GM23338 (cell line): ENCODE data around the gene IL6ST. TPM values are rescaled to one million over a fixed set of nuclear protein-coding genes. Genes with fewer than 3 reads are reported as not detected.

Experiments
- ATAC-seq: fragments of 200-7000 bp; cut with Tn5 transposase; 3 replicates; pipeline ENCODE4 v1.9.1; 2020
- DNase-seq: peaks from one replicate; pipeline ENCODE4 v3.0.0-alpha.2; 2015; ENCODE audit warnings: low spot score
- H2AFZ ChIP-seq: fragments of 200-600 bp; sonication (generic); 2 replicates; pipeline ENCODE4 v1.8.0; 2016; ENCODE audit warnings: antibody characterized with exemption, mild to moderate bottlenecking, moderate library complexity
- H3F3A ChIP-seq: fragments of 200-600 bp; sonication (generic); replicated peaks from 2 replicates; pipeline ENCODE4 v1.8.0; 2017; ENCODE audit warnings: antibody characterized with exemption, mixed run types, low read depth
- H3K27ac ChIP-seq: fragments of 200-600 bp; sonication (generic); 2 replicates; pipeline ENCODE4 v1.6.1; 2016; ENCODE audit warnings: low read depth
- H3K27me3 ChIP-seq: fragments of 200-600 bp; sonication (generic); 2 replicates; pipeline ENCODE4 v1.8.0; 2016; ENCODE audit warnings: mild to moderate bottlenecking, mixed run types, moderate library complexity; ENCODE audit not compliant: insufficient read depth
- H3K36me3 ChIP-seq: fragments of 200-600 bp; sonication (generic); 2 replicates; pipeline ENCODE4 v1.8.0; 2016; ENCODE audit warnings: mild to moderate bottlenecking; ENCODE audit not compliant: insufficient read depth
- H3K4me1 ChIP-seq: fragments of 200-600 bp; sonication (generic); 2 replicates; pipeline ENCODE4 v1.8.0; 2016; ENCODE audit warnings: mild to moderate bottlenecking, moderate library complexity; ENCODE audit not compliant: insufficient read depth
- H3K4me2 ChIP-seq: fragments of 200-600 bp; sonication (generic); 2 replicates; pipeline ENCODE4 v1.7.1; 2017; ENCODE audit warnings: mixed run types
- H3K4me3 ChIP-seq: fragments of 200-600 bp; sonication (generic); 2 replicates; pipeline ENCODE4 v1.6.1; 2016; ENCODE audit warnings: mixed run types
- H3K79me2 ChIP-seq: fragments of 200-600 bp; sonication (generic); replicated peaks from 2 replicates; pipeline ENCODE4 v1.8.0; 2017; ENCODE audit warnings: mild to moderate bottlenecking; ENCODE audit not compliant: insufficient read depth
- H3K9me2 ChIP-seq: fragments of 200-600 bp; sonication (generic); 2 replicates; pipeline ENCODE4 v1.8.0; 2017; ENCODE audit not compliant: insufficient read depth
- H4K20me1 ChIP-seq: fragments of 200-600 bp; sonication (generic); replicated peaks from 2 replicates; pipeline ENCODE4 v1.8.0; 2017; ENCODE audit warnings: mild to moderate bottlenecking; ENCODE audit not compliant: insufficient read depth
- H3K27ac Mint-ChIP-seq: 2 replicates; pipeline ENCODE4 v1.8.0; 2020; ENCODE audit warnings: inconsistent platforms, mild to moderate bottlenecking, moderate library complexity, mixed read lengths
- H3K27me3 Mint-ChIP-seq: 3 replicates; pipeline ENCODE4 v1.8.0; 2022; ENCODE audit warnings: low read depth, mild to moderate bottlenecking, moderate library complexity, mixed read lengths, inconsistent platforms; ENCODE audit not compliant: insufficient read depth, poor library complexity
- H3K36me3 Mint-ChIP-seq: 3 replicates; pipeline ENCODE4 v1.8.0; 2021; ENCODE audit warnings: low read depth, mild to moderate bottlenecking, inconsistent platforms, moderate library complexity, mixed read lengths
- H3K4me1 Mint-ChIP-seq: 3 replicates; pipeline ENCODE4 v1.8.0; 2020; ENCODE audit warnings: mild to moderate bottlenecking, inconsistent platforms, mixed read lengths
- H3K4me3 Mint-ChIP-seq: 3 replicates; pipeline ENCODE4 v1.8.0; 2021; ENCODE audit warnings: moderate library complexity, mild to moderate bottlenecking, inconsistent platforms, mixed read lengths
- H3K9me3 Mint-ChIP-seq: 3 replicates; pipeline ENCODE4 v1.8.0; 2020; ENCODE audit warnings: moderate library complexity, mild to moderate bottlenecking, inconsistent platforms, mixed read lengths
- CTCF ChIP-seq, 2 experiments: fragments of 200-600 bp in 1 of 2; sonication (generic) in 1 of 2; conservative IDR thresholded peaks; 2 replicates each; pipeline versions ENCODE4 v1.5.1 to v1.6.1; 2016 to 2017; ENCODE audit warnings: antibody characterized with exemption in 2 of 2, low read depth in 2 of 2, mild to moderate bottlenecking in 2 of 2, moderate library complexity in 1 of 2
- EZH2 ChIP-seq: fragments of 200-600 bp; sonication (generic); IDR thresholded peaks from one replicate; pipeline ENCODE4 v1.8.0; 2017; ENCODE audit warnings: antibody characterized with exemption, mild to moderate bottlenecking, low read depth; ENCODE audit not compliant: unreplicated experiment
- EZH2phosphoT487 ChIP-seq: fragments of 200-600 bp; sonication (generic); IDR thresholded peaks from one replicate; pipeline ENCODE4 v1.8.1; 2018; ENCODE audit warnings: antibody characterized with exemption; ENCODE audit not compliant: unreplicated experiment
- JUNB ChIP-seq: IDR thresholded peaks from one replicate; pipeline ENCODE4 v1.6.1; 2016; ENCODE audit warnings: antibody characterized with exemption; ENCODE audit not compliant: unreplicated experiment
- POLR2AphosphoS5 ChIP-seq: IDR thresholded peaks from 2 replicates; pipeline ENCODE4 v1.6.1; 2016; ENCODE audit warnings: antibody characterized with exemption, low read depth
- STAT1 ChIP-seq: IDR thresholded peaks from one replicate; pipeline ENCODE4 v1.6.1; 2016; ENCODE audit warnings: antibody characterized with exemption; ENCODE audit not compliant: unreplicated experiment
- ZNF331 ChIP-seq: fragments of 250-450 bp; sonication (Bioruptor Pico); IDR thresholded peaks from 2 replicates; pipeline ENCODE4 v1.5.0; 2020; ENCODE audit warnings: low read depth, mild to moderate bottlenecking, moderate library complexity
- ZNF462 ChIP-seq: fragments of 250-450 bp; sonication (Bioruptor Pico); IDR thresholded peaks from 2 replicates; pipeline ENCODE4 v1.5.0; 2020; ENCODE audit warnings: mild to moderate bottlenecking, moderate library complexity
- polyA plus RNA-seq: library from polyadenylated mRNA; unstranded; fragments of >200 nt; fragmentation: Nextera tagmentation; extraction: Ambion mirVana; gene quantifications from 2 replicates; pipeline ENCODE4 v1.2.1, GENCODE V29; 2016
- total RNA-seq: library from RNA; depleted of rRNA; stranded (reverse); fragments of >200 nt; shearing (Covaris generic); gene quantifications from 2 replicates; pipeline ENCODE4 v1.2.3, GENCODE V29; 2014

The IL6ST gene
- total and polyA plus RNA-seq, 2 experiments from 2014 or later = 6.7 to 9.8 TPM

GRCh38 chr5:55921617-55922016, 73.1 kb downstream of the IL6ST start:
- peaks cover 8% of the 10 kb centered on the region for H3K4me1 Mint-ChIP-seq

GRCh38 chr5:55920784-55921183, 74.0 kb downstream of the IL6ST start:
- DNase-seq = peak; percentile 32
- H3K79me2 ChIP-seq = no peaks in the 10 kb centered on the region
- H3K4me1 ChIP-seq = no peaks in the 10 kb centered on the region
- H3K4me3 Mint-ChIP-seq = no peak overlapping the region
- no peaks in the 10 kb centered on the region; the same call in 2 of the 3 replicates for H3K36me3 Mint-ChIP-seq
- H2AFZ ChIP-seq = no peak overlapping the region
- H3K4me1 Mint-ChIP-seq = peaks cover 8% of the 10 kb centered on the region
- H3K4me2 ChIP-seq = no peak overlapping the region
- H3F3A ChIP-seq = no peaks in the 10 kb centered on the region
- no peak overlapping the region for H3K27ac Mint-ChIP-seq
- H4K20me1 ChIP-seq = no peaks in the 10 kb centered on the region; the same call in 1 of the 2 replicates
- no peaks in the 10 kb centered on the region for H3K9me3 Mint-ChIP-seq
- H3K27me3 Mint-ChIP-seq = peaks cover 12% of the 10 kb centered on the region
- no peak for ATAC-seq
- TF ChIP-seq EZH2phosphoT487 (no peak), CTCF (conservative IDR thresholded peaks at IDR 0.05; ENCODE audit: low read depth in 2 of 2) (peak; percentile 40 to 53), POLR2AphosphoS5 (no peak), EZH2 (no peak), ZNF331 (CRISPR knock-in tag) (no peak)
- no peaks in the 10 kb centered on the region for H3K36me3 ChIP-seq
- no peak overlapping the region for H3K27ac ChIP-seq
- H3K27me3 ChIP-seq = no peaks in the 10 kb centered on the region
- H3K4me3 ChIP-seq = no peak overlapping the region
- no peaks in the 10 kb centered on the region for H3K9me2 ChIP-seq

More at GRCh38 chr5:55921617-55922016, 73.1 kb downstream of the IL6ST start:
- H4K20me1 ChIP-seq = no peaks in the 10 kb centered on the region; the same call in 1 of the 2 replicates
- no peak for ATAC-seq
- no peak overlapping the region for H3K4me2 ChIP-seq
- no peak overlapping the region for H3K27ac Mint-ChIP-seq
- TF ChIP-seq EZH2 (no peak), POLR2AphosphoS5 (no peak)
- H3K27me3 ChIP-seq = no peaks in the 10 kb centered on the region
- no peaks in the 10 kb centered on the region for H3K9me3 Mint-ChIP-seq
- H3F3A ChIP-seq = no peaks in the 10 kb centered on the region
- H3K79me2 ChIP-seq = no peaks in the 10 kb centered on the region
- no peaks in the 10 kb centered on the region for H3K9me2 ChIP-seq
- no peaks in the 10 kb centered on the region for H3K4me1 ChIP-seq
- H3K4me3 ChIP-seq = no peak overlapping the region
- H3K27me3 Mint-ChIP-seq = peaks cover 12% of the 10 kb centered on the region
- no peak overlapping the region for H3K27ac ChIP-seq
- no peak for DNase-seq
- no peak overlapping the region for H3K4me3 Mint-ChIP-seq
- no peak overlapping the region for H2AFZ ChIP-seq
- H3K36me3 Mint-ChIP-seq = no peaks in the 10 kb centered on the region; the same call in 2 of the 3 replicates
- no peaks in the 10 kb centered on the region for H3K36me3 ChIP-seq

GRCh38 chr5:55919625-55920024, 75.1 kb downstream of the IL6ST start:
- Mint-ChIP-seq H3K4me3 (no peak overlapping the region; the same call in 2 of the 3 replicates), H3K9me3 (no peaks in the 10 kb centered on the region), H3K36me3 (no peaks in the 10 kb centered on the region; the same call in 2 of the 3 replicates), H3K27me3 (peaks cover 12% of the 10 kb centered on the region), H3K27ac (no peak overlapping the region), H3K4me1 (peaks cover 8% of the 10 kb centered on the region)
- no peak for ATAC-seq
- no peak overlapping the region for H3K4me2 ChIP-seq
- H2AFZ ChIP-seq = peak overlapping the region; percentile 32; the same call in 1 of the 2 replicates
- no peaks in the 10 kb centered on the region for H3K4me1 ChIP-seq
- H3F3A ChIP-seq = no peaks in the 10 kb centered on the region
- no peaks in the 10 kb centered on the region for H3K79me2 ChIP-seq
- H3K36me3 ChIP-seq = no peaks in the 10 kb centered on the region
- DNase-seq = no peak
- H3K27ac ChIP-seq = no peak overlapping the region
- no peak overlapping the region for H3K4me3 ChIP-seq
- no peaks in the 10 kb centered on the region for H3K27me3 ChIP-seq
- H4K20me1 ChIP-seq = no peaks in the 10 kb centered on the region; the same call in 1 of the 2 replicates
- H3K9me2 ChIP-seq = no peaks in the 10 kb centered on the region
- no peak for TF ChIP-seq EZH2
- no peak for TF ChIP-seq EZH2phosphoT487
- no peak for TF ChIP-seq STAT1
- no peak for TF ChIP-seq ZNF462 (CRISPR knock-in tag)
- TF ChIP-seq JUNB = no peak
- TF ChIP-seq POLR2AphosphoS5 = no peak
